BLaER1 (cell line): ENCODE results near the gene SMTNL1.
"Not testable (repeated sequence)": the region's sequence is repeated elsewhere in the genome, so short reads cannot be mapped to it uniquely, and the experiment has no call there.

Source experiments
- H3K27ac ChIP-seq: shearing (Covaris generic); formaldehyde crosslinking; 2 replicates; pipeline ENCODE4 v1.8.1; 2022
- H3K27me3 ChIP-seq: shearing (Covaris generic); formaldehyde crosslinking; 2 replicates; pipeline ENCODE4 v1.8.1; 2022
- H3K36me3 ChIP-seq: shearing (Covaris generic); formaldehyde crosslinking; 2 replicates; pipeline ENCODE4 v1.8.1; 2022
- H3K4me1 ChIP-seq: shearing (Covaris generic); formaldehyde crosslinking; 2 replicates; pipeline ENCODE4 v1.8.1; 2022
- H3K4me2 ChIP-seq: shearing (Covaris generic); formaldehyde crosslinking; 2 replicates; pipeline ENCODE4 v1.8.1; 2022
- H3K4me3 ChIP-seq: shearing (Covaris generic); formaldehyde crosslinking; 2 replicates; pipeline ENCODE4 v1.8.1; 2022
- H3K9ac ChIP-seq: shearing (Covaris generic); formaldehyde crosslinking; 2 replicates; pipeline ENCODE4 v1.8.1; 2022
- H3K9me3 ChIP-seq: shearing (Covaris generic); formaldehyde crosslinking; 2 replicates; pipeline ENCODE4 v1.8.1; 2022
- H4K20me1 ChIP-seq: shearing (Covaris generic); formaldehyde crosslinking; 2 replicates; pipeline ENCODE4 v1.8.1; 2022
- Cebpa-rat ChIP-seq: shearing (Covaris generic); IDR thresholded peaks from 2 replicates; pipeline ENCODE4 v1.8.1; 2022

SMTNL1 gene

DNA sequence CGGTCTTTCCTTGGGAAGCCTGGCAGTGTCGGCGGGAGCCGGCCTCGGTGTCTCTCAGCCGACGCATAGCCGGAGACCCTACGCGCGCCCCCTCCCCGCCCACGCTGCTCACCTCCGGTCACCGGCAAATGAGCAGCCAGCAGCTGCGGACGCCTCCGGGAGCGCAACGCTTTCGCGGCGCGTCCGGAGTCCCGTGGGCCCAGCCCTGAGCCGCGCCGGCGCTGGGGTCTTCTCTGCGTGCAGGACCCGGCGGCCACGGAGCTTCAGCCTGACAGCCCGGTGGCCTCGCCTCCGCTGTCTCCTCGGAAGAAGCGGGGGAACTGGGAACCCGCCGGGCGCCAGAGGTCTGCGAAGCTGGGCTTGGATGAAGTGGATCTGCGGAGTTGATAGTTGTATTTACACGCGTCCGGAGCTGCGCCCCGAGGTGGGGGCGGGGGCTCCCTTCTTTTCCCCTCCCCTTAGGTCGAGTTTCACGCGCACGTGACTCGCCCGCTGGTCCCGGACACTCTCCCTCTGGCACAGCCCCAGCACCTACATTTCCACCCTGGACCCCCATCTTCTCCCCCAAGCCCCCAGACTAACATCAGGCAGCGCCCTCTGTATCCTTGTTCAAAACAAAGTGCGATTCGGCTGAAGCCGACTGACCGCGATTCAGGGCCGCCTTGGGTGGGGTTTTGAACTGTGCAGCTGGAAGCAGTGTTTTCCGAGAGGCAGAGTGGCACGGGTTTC is 21.9 kb upstream of the SMTNL1 start, which contains the start of gene SLC43A1:
Gene SLC43A1, minus strand, starts transcription at position 371 of the 729 bp plus-strand sequence. CDS start 1,591 bp downstream, outside the sequence.
- Histone ChIP-seq H4K20me1 (peaks cover 25% of the 10 kb centered on the region; the same call in 1 of the 2 replicates), H3K4me2 (peak within 1 kb of the TSS; percentile 97), H3K4me3 (peak within 1 kb of the TSS; percentile 88), H3K27me3 (no peaks in the 10 kb centered on the region), H3K9ac (peak within 1 kb of the TSS; percentile 91), H3K9me3 (no peaks in the 10 kb centered on the region), H3K27ac (peak within 1 kb of the TSS; percentile 88), H3K4me1 (peaks cover 39% of the 10 kb centered on the region), H3K36me3 (peaks cover 23% of the 10 kb centered on the region; the same call in 1 of the 2 replicates)
- TF ChIP-seq Cebpa-rat, result no peak

DNA sequence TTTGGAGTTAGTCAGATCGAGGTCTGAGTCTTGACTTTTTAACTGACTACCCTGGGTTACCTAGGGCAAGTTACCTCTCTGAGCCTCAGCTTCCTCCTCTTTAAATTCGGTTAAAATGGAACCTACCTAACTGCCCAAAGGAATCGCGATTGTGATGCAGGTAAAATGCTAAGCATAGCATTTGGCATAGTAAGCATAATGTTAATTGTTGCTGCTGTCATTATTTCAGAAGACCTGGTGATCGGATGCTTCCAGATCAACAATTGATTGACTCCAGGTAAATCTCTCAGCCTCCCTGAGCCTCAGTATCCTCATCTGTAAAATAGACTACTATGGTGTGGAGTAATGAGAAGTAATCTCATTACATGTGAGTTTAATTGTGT is 21.3 kb upstream of the SMTNL1 start:
- H3K9me3 ChIP-seq, result no peaks in the 10 kb centered on the region
- peak overlapping the region; percentile 97 for H3K4me2 ChIP-seq
- peaks cover 25% of the 10 kb centered on the region; the same call in 1 of the 2 replicates for H4K20me1 ChIP-seq
- no peaks in the 10 kb centered on the region for H3K27me3 ChIP-seq
- peak overlapping the region; percentile 91 for H3K9ac ChIP-seq
- H3K4me1 ChIP-seq, result peaks cover 39% of the 10 kb centered on the region
- peak overlapping the region; percentile 88 for H3K4me3 ChIP-seq
- TF ChIP-seq Cebpa-rat, result no peak
- peaks cover 18% of the 10 kb centered on the region; the same call in 1 of the 2 replicates for H3K36me3 ChIP-seq
- peak overlapping the region; percentile 88 for H3K27ac ChIP-seq

DNA sequence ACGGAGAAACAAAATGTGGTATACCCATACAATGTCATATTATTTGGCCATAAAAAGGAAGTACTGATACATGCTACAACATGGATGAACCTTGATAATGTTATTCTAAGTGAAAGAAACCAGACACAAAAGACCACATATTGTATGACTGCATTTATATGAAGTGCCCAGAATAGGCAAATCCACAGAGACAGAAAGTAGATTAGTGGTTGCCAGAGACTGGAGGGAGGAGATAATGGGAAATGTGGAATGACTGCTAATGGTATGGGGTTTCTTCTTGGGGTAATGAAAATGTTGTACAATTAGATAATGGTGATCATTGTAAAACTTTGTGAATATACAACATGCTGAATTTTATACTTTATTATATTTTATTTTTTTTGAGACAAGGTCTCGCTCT is 16.3 kb upstream of the SMTNL1 start:
- TF ChIP-seq Cebpa-rat, result no peak
- Histone ChIP-seq H3K4me3 (no peak overlapping the region), H3K9me3 (no peaks in the 10 kb centered on the region), H3K9ac (no peak overlapping the region), H3K36me3 (peaks cover 13% of the 10 kb centered on the region), H3K4me2 (no peak overlapping the region), H4K20me1 (no peaks in the 10 kb centered on the region), H3K27ac (no peak overlapping the region), H3K4me1 (peaks cover 8% of the 10 kb centered on the region; the same call in 1 of the 2 replicates), H3K27me3 (no peaks in the 10 kb centered on the region)

DNA sequence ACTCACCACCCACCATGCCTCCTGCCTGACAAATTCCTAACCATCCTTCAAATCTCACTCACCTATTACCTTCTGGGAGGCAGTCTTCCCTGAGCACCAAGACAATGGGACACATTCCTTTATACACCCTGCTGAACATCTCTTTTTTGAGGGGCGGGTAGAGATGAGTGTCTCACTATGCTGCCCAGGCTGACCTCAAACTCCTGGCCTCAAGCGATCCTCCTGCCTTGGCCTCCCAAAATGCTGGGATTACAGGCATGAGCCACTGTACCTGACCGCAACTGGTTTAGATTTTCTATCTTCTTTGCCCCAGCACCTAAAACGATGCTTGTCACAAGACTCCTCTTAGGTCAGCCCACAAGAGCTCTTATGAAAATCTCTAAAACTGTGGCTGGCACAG is 14.0 kb upstream of the SMTNL1 start:
- H3K4me3 ChIP-seq, result no peak overlapping the region
- H3K36me3 ChIP-seq, result peaks cover 31% of the 10 kb centered on the region
- no peaks in the 10 kb centered on the region for H3K27me3 ChIP-seq
- no peak overlapping the region for H3K9ac ChIP-seq
- no peak for TF ChIP-seq Cebpa-rat
- no peaks in the 10 kb centered on the region for H3K4me1 ChIP-seq
- peaks cover 5% of the 10 kb centered on the region; the same call in 1 of the 2 replicates for H4K20me1 ChIP-seq
- no peak overlapping the region for H3K27ac ChIP-seq
- H3K9me3 ChIP-seq, result no peaks in the 10 kb centered on the region
- no peak overlapping the region for H3K4me2 ChIP-seq

DNA sequence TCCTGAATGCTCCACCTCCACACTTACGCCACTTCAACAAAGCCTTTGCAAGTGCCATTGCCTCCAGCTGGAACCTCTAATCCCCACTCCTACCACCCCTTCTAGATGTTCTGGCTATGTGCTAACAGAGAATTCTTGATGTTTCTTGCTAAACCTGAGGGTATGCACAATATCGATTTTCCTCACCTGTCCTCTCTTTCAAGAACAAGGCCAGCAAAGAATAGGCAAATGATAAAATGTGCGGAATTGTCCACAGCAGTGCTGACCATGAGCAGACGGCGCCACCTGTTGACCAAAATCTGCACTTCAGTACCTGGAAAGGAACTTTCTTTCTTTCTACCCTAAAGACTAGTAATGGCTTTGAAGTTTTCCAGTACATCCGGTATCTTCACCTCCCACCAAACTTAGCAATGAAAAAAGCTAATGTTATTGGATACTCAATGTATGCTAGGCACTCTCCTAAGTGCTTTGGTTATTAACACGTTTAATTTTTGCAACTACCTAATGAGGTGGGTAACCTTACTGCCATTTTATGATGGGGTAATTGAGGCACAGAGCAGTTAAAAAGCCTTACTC is 10.3 kb upstream of the SMTNL1 start:
- Histone ChIP-seq H3K4me2 (no peak overlapping the region), H3K4me3 (no peak overlapping the region), H3K27ac (no peak overlapping the region), H3K9ac (no peak overlapping the region), H3K36me3 (peaks cover 38% of the 10 kb centered on the region), H3K27me3 (no peaks in the 10 kb centered on the region), H3K4me1 (peaks cover 26% of the 10 kb centered on the region), H3K9me3 (no peaks in the 10 kb centered on the region), H4K20me1 (peaks cover 12% of the 10 kb centered on the region)
- TF ChIP-seq Cebpa-rat, result no peak

DNA sequence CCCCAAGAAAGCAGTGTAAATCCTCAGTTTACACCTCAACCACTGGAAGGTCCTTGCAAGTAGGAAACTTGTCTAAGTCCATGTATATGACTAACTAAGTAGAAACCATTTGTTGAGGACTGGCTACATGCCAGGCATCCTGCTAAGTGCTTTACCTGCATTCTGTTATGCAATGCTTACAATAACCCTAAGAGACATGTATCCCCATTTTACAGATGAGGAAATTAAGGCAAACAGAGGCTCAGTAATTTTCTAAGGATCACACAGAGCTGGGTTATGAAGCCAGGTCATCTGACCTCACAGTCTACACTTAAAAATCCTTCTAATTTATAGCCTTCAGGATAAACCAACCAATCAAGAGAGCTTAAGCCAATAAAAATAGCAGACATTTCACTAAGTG is 8.4 kb upstream of the SMTNL1 start:
- no peak overlapping the region for H3K27ac ChIP-seq
- H4K20me1 ChIP-seq, result peaks cover 12% of the 10 kb centered on the region
- H3K4me2 ChIP-seq, result peak overlapping the region; percentile 87
- no peak for TF ChIP-seq Cebpa-rat
- no peaks in the 10 kb centered on the region for H3K27me3 ChIP-seq
- H3K9ac ChIP-seq, result peak overlapping the region; percentile 90; the same call in 1 of the 2 replicates
- H3K4me3 ChIP-seq, result no peak overlapping the region
- H3K36me3 ChIP-seq, result peaks cover 38% of the 10 kb centered on the region
- no peaks in the 10 kb centered on the region for H3K9me3 ChIP-seq
- peaks cover 26% of the 10 kb centered on the region for H3K4me1 ChIP-seq

DNA sequence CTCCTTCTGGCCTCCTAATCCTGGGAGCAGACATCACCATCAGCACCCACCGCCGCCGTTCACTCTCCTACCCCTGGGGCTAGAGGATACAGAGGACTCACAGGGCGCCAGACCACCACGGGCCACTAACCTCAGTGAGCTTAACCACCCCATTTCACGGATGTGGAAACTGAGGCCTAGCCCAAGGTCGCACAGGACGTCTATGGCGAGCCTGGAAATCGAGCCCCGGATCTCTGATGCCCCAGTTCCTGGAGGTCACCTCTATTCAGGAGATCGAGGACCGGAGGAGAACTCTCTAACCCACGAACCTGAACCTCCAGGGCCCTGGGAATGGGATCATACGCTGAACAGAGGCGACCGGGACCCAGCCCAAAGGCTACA is 7.2 kb upstream of the SMTNL1 start:
- peaks cover 12% of the 10 kb centered on the region for H4K20me1 ChIP-seq
- H3K4me1 ChIP-seq, result peaks cover 26% of the 10 kb centered on the region
- peak overlapping the region; percentile 93 for H3K27ac ChIP-seq
- peak overlapping the region; percentile 87 for H3K4me2 ChIP-seq
- no peaks in the 10 kb centered on the region for H3K27me3 ChIP-seq
- no peak for TF ChIP-seq Cebpa-rat
- H3K4me3 ChIP-seq, result peak overlapping the region; percentile 86
- peaks cover 31% of the 10 kb centered on the region for H3K36me3 ChIP-seq
- peak overlapping the region; percentile 90 for H3K9ac ChIP-seq
- H3K9me3 ChIP-seq, result no peaks in the 10 kb centered on the region

DNA sequence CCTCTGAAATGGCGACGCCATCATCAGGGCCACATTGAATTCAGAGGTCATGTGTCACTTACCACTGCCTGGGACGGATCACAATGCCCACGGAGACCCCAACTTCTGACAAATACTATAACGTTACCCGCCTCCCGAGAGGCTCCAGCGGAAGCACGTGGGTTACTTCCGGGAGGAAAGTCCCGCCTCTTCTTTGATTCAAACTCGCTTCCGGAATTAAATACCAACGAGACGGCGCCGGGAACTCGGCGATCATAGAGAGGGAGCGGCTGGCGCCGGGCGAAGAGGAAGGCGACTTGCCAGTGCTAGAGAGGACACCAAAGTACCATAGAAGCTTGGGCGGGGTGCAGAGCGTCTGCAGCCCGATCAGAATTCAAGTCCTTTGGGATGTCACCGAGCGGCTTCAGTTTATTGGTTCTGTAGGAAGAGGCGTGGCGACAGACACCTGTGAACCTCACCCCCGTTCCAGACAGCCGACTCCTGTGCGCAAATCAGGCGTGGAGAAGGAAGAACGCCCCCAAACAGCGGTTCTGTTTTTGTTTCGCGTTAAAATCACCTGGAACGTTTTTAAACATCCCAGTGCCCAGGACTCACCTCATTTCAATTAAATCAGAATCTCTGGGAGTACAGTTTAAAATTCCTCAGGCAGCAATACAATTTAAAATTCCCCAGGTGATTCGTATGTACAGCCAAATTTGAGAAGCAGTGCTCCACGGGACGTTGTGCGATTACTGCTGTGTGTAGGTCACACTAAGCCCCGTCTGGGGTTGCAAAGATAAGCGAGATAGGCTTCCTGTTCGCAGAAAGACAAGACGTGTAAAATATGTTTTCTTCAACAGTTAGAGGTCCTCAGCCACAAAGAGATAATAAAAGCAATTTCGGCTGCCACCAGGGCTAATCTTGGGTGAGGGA is 6.5 kb upstream of the SMTNL1 start, which contains the start of gene TIMM10:
Gene TIMM10, minus strand, starts transcription at position 159 of the 912 bp plus-strand sequence. CDS start 565 bp downstream, outside the sequence.
- Histone ChIP-seq H3K36me3 (peaks cover 27% of the 10 kb centered on the region), H3K4me2 (peak within 1 kb of the TSS; percentile 87), H3K27me3 (no peaks in the 10 kb centered on the region), H3K9me3 (no peaks in the 10 kb centered on the region), H3K4me3 (peak within 1 kb of the TSS; percentile 86), H3K9ac (peak within 1 kb of the TSS; percentile 90), H3K27ac (peak within 1 kb of the TSS; percentile 93), H3K4me1 (peaks cover 26% of the 10 kb centered on the region), H4K20me1 (peaks cover 12% of the 10 kb centered on the region)
- TF ChIP-seq Cebpa-rat, result no peak

DNA sequence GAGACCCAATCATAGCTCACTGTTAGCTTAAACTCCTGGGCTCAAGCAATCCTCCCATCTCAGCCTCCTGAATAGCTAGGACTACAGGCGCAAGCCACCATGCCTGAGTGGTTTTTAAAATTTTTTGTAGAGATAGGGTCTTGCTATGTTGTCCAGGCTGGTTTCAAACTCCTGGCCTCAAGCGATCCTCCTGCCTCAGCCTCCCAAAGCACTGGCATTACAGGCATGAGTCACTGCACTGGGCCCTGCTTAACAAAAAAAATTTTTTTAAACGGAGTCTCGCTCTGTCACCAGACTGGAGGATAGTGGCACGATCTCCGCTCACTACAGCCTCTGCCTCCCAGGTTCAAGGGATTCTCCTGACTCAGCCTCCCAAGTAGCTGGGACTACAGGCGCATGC is 2.9 kb upstream of the SMTNL1 start:
- not testable (repeated sequence) for H3K4me2 ChIP-seq, H4K20me1 ChIP-seq, H3K27me3 ChIP-seq, H3K9me3 ChIP-seq, H3K27ac ChIP-seq, H3K36me3 ChIP-seq, H3K9ac ChIP-seq, H3K4me3 ChIP-seq
- H3K4me1 ChIP-seq, result peaks cover 17% of the 10 kb centered on the region
